NCI-H1048 (cell line): Measurements from ENCODE around the gene PEMT.

Experiments
- DNase-seq: peaks from one replicate; lab custom pipeline; 2025; lab: John Stamatoyannopoulos, UW

Gene PEMT

DNA sequence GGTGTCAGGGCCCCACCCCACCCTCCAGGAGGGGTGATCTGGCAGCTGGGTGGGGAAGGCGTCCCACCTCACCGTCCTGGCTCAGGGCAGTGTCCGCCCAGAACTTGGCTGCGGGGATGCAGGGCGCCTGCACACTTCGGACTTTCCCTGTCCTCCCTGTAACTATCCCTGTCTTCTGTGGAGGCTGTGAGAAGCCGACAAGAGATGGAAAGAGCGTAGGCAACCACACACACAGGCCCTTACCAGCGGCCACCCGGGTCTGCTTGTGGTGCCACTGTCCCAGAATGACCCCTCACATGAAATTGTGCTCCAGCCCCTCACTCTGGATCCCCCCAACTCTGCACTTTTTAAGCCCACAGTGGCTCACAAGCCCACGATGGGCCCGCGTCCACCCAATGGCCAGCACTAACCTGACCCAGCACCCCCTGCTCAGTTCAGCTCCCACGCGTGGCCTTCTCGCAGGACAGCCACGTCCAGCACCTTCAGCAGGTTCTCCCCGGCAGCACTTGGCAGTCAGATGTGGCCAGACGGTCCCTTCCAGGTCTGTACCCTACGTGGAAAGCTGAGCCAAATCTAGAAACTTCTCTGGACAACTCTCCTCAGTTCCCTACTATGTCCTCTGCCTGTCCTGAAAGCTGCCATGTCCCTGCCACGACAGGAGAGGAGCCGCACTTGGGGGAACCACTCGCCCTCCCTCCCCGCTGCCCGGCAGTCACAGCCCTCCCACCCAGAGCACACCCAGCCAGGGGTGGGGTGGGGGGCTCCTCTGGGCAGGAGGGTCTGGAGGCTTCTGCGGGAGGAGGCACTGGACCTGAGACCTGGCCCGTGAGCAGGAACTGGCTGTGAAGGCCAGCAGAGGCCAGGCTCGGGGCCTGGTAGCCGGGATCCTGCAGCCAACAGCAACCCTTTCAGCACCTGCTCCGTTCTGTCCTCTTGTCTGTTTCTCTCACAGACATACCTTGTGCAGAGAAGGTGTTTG lies 38.0 kb downstream of the PEMT start:
- no peak for DNase-seq

DNA sequence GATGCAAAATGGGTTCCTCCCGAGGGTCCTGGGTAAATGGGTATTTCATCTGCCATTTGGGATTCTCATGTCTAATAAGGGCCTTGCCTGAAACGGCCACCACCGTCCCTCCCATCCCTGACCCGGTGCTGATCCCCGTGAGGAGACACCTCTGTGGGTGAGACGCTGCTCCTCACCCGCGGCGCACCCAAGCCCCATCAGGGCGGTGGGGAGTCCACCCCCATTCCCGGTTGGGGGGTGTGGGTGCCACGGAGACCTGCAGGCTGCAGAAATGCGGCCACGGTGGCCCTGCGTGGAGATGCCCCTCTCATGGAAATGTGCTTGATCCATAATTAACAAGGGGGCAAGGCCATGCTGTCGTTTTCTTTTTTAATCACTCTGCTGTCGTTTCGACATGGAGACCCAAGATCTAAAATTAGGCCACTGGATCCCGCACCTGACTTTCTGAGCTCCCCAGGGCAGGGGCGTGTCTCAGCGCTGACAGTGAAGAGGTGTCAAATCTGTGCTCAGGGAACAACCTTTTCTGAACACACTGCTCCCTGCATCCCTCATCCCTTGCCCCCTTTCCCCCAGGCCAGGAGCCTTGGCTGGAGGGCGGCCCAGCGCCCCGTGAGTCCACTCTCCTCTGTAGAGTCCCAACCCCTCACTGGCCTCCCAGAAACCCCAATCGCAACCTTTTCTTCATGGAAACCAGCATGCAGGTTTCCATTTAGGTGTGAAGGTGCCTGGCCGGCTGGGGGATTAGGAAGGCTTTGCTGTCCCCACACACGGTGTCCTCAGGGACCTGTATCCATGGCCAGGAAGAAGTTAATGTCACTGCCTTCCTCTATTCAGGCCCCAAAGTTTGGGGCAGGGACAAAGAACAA lies 38.9 kb downstream of the PEMT start:
- DNase-seq: no peak

DNA sequence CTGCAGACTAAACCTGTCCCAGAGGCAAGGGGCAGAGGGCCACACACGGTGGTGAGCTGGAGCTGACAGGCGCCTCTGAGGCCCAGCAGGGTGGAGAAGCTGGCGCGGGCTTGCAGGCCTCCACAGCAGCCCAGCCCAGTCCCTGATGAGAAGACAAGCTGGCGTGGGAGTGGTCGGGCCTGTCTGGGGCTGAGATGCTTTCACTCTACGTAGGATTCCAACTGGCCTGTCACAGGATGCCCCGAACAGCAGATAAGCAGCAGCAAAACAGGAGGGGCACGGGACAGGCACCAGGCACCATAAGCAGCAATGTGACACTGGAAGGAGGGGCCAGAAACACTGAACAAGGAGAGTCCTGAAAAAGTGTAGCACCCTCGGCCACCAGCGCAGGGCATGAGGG lies 40.1 kb downstream of the PEMT start:
- no peak for DNase-seq

DNA sequence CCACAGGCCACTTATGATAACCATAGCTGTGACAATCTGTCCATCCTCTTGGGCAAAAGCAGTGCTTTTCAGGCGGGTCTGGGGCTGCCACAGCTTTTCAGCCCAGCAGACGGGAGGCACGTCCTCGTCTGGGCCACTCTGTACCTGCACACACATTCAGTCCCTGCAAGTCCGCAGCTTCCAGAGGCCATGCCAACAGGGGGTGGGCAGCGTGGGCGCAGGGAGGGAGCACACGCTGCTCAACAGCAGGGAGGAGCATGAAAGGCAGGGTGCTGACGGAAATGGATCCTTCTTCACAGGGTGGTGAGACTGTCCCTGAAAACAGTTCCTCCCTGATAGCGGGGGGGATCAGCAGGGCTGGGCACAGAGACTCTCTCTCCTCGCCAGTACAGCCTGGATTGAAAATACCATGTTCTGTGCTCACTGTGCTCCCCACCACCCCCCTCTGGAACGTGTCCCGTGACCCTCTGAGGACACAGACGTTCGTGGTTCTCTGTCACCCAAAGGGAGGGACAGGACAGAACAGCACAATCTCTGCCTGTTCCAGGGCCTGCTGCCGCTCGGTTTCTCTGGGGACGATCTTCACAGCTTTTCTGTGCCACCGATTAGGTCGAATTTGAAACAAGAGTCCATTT lies 41.7 kb downstream of the PEMT start:
- no peak for DNase-seq

- DNase-seq: no peak
These were observed 43.5 kb downstream of the PEMT start for GRCh38 chr17:17548044-17548443.

DNA sequence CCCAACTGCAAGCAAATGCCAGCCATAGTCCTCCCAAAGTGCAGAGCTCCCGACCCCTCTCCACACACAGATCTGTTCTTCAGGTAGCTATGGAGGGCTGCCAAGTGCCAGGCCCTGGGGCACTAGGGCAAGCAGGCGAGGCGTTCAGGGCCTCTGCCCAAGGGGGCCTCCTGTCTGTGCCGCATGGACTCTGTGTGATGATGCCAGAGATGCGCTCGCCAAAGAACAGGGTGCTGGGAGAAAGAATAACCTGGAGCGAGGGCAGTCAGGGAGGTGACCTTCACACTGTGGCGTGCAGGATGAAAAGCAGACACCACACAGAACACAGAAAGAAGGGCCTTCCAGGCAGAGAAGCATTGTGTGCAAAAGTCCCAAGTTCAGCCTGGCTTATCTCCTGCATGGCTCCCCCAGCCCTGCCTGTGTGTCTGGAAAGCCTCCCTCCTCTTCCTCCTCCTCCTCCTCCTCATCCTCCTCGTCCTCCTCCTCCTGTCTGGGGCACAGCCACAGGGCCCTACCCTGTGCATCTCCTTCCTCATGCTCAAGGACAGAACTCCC lies 44.2 kb downstream of the PEMT start:
- no peak for DNase-seq

DNA sequence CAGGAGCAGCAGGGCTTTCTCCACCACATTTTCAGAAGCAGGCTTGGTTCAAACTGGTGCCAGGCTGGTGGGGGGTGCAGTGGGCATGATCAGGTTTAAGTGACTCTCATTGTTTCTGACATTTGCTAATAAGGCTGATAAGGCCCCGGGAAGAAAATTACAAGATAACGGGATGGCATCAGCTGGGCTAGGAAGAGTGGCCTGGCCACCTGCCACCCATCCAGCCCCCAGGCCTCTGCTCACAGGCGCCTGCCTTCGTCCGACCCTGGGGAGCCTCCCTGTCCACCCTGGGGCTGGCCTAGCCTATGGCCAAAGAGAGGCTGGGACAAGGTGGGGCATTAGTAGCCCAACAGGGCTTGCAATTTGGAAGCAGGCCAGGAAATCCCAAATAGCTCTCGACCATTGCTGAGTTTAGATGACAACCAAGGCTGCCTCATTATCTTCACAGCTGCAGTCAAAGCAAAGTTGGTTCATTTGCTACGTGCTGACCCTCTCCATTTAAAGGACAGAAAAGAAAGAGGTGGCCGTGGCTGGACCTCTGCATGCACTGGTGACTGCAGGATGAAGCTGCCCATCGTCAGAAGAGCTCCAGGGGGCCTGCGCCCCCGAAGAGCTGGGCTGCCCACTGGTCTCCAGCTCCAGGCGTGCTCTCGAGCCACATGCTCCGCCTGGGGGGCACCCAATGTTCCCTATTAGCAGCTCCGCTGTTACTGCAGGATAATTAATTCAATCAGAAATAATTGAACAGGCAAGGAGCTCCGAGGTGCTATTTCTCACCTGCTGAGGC lies 44.9 kb downstream of the PEMT start:
- no peak for DNase-seq

DNA sequence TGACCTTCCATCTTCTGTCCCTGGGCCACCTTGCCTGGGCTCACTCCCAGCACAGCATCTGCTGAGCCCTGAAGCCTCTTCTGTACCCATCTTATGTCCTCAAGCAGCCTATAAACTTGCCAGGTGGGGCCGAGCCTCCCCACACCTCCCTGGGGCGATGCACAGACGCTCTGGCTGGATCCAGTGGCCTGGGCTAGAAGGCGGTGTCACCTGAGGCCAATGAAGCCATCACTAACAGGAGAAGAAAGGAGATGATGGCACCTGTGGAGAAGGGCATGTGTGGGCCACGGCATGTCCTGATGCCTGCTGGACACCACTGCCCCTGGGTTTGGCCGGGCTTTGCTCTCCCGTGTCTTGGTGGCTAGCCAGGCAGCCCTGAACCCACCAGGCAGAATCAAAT lies 45.5 kb downstream of the PEMT start:
- DNase-seq: no peak

GRCh38 chr17:17545031-17545820 lies 46.3 kb downstream of the PEMT start:
- no peak for DNase-seq

DNA sequence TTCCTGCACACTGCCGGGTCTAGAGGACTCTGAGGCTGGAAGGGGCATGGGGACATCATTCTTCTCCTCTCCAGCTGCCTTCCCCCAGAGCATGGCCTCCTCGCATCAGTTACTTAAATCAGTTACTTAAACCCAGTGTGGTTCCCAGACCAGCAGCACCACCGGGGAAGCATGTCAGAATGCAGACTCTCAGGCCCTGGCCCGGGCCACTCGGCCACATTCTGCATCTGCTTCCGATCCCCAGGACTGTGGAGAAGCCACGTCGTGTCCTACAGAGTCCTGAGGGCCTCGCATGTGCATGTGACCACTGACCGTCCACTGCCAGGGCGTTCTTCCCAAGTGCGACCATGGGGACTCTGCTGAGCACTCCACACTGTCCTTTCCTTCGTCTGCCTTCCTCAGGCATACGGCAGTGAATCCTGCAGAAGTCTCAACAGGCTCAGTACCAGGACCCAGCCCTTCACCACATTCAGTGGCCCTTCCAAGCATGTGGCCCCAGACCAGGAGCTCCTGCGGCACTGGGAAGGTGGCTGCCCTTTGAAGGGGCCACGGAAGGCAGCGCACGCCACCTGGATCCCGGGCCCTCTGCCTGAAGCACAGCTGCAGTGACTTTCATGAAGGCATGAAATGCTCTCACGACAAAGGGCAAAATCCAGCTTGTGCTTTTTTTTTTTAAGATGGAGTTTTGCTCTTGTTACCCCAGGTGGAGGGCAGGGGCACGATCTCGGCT lies 48.4 kb downstream of the PEMT start:
- DNase-seq: no peak

DNA sequence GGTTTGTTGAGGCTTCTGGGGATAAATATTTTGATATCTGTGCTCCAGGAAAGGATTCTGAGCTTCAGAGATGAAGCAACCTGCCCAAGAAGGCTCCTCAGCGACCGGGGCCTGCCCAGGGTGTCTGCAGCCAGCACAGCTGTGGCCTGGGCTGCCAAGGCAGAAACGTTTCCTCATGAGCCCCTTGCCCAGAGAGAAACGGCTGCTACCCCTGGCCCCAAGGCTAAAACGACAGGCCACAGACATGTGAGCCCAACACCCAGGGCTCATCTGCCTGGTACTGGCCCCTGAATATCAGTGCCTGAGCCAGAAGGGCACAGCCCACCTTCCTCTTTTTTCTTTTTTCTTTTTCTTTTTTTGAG lies 49.9 kb downstream of the PEMT start:
- no peak for DNase-seq

DNA sequence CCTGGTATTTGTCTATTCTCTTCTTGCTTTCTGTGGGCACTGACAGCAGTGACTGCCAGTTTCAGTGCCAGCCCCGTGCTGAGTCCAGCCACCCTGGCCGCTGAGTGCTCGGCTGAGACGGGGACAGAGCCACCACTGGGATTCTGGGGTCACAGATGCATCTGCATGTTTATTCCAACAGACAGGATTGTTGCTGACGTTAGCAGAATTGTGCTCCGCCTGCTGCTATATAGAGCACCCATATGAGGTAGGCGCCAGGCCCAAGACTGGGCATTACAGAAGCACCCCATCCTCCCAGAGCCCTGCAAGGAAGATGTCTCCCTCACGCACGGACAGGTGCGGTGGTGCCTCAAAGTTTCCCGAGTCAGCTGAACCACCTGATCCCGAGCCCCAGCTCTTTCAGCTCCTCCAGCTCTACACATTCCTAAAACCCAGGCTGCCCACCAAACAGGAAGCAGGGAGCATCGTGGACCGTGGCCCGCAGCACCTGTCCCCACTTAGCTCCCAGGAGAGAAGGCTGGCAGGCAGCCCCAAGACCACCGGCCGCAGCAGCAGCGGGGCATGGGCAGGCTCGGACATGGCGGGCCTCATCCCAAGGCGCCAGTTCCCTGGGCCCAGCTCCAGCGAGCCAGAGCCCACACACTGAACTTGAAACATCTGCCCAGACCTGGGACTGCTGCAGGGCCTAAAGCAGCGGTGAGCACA lies 50.4 kb downstream of the PEMT start:
- DNase-seq: no peak

- no peak for DNase-seq
These were observed 51.1 kb downstream of the PEMT start for GRCh38 chr17:17540278-17540906.

DNA sequence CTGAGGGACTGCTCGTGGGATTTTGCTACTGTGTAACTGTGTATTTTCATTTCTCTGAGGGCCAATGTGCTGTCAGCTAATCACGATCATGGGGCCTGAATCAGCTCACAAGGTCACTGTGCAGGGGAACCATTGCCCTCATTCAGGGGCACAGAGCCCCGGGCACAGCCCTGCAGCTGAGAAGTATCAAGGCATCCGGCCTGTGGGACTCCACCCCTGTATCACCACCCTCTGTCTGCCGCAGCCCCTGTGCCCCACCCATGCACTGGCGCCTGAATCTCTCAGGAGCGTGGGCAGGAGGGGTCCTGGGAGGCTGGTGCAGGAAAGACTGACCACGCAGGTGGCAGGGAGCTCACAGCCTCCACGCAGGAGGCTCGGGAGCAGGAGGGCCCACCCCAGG lies 51.9 kb downstream of the PEMT start:
- DNase-seq: no peak

DNA sequence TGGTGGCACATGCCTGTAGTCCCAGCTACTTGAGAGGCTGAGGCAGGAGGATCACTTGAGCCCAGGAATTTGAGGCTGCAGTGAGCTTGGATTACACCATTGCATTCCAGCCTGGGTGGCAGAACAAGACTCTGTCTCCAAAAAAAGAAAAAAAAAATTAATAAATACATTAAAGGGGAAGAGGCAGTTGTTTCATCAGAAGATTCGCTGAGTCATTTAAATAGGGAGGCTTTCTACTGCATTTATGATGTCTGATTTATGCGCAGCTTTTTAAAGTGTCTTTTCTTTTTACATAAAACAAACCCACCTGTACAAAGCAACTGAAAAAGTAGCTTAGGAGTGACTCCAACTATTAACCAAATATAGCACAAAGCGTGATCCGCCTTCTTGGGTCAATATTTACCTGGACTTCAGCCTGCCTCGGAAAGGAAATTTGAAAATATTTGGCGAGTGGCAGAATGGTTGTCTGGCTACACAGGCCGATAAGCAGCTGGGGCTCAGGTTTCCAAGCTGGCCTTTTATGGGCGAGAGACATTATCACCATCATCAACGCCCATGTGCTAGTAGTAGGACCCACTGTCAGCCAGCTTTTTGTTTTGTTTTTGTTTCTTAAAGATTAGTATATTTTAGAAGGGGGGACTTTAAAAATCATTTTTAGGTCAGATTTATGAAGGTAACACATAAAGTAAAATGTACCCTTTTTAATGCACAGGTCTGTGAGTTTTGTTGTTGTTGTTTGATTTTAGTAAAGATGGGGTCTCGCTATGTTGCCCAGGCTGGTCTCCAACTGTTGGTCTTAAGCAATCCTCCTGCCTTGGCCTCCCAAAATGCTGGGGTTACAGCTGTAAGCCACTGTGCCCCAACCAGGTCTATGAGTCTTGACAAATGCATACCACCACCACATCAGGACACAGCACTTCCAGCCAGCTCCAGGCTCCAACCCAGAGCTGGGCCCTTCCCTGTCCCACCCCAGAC lies 52.8 kb downstream of the PEMT start:
- DNase-seq: no peak

- no peak for DNase-seq
These were observed 54.0 kb downstream of the PEMT start for GRCh38 chr17:17537311-17538099.

DNA sequence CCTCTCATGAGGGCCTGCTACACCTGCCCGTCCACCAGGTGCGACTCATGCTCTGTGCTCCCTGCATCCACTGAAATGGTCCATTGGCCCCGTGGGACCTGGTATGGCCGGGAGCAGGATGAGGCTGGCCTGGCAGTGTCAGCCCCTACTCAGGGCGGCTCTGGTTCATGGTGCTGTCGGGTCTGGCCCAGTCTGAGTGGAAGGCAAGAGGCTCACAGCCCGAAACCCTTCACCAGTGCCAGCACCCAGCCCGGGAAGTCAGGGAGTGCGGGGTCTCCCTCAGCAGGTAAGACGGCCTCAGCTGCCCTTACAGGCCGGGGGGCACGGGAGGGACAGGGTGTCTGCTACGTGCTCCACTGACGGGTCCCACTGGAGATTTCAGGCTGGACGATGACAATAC lies 54.8 kb downstream of the PEMT start:
- DNase-seq: no peak
